Measurements from ENCODE around the gene SLC7A1. TPM values are rescaled to one million over a fixed set of nuclear protein-coding genes. Genes with fewer than 3 reads are reported as not detected.

SLC7A1 gene
- total and polyA plus RNA-seq, 2 of the 13 experiments (the other 11 are each of a cell fraction or from before 2014, with no cell fraction given), result 14.5 to 15.3 TPM

DNA sequence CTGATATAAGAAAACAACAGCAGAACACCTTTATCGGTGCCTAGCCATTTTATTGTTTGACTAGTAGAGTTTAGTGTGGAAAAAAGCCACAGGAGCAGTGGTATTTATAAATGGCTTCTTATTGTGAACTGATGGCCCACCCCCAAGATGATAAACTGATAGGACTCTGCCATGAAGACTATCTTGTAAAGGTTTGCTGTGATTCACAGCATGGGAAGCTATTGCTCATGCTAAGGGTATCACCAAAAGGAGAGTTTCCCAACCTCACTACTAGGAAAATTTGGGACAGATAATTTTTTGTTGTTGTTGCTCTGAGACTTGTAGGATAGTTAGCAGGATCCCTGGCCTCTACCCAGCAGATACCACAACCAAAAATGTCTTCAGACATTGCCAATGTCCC lies 12.0 kb upstream of the SLC7A1 start (continued):
- no peak for TF ChIP-seq ZNF337 (CRISPR knock-in tag; IDR thresholded peaks at IDR 0.05; ENCODE audit: borderline replicate concordance, low read depth)
- no peak for TF ChIP-seq ZFP62 (CRISPR knock-in tag; IDR thresholded peaks at IDR 0.05)
- no peak for TF ChIP-seq ZNF790 (CRISPR knock-in tag; IDR thresholded peaks at IDR 0.05; ENCODE audit: borderline replicate concordance)

DNA sequence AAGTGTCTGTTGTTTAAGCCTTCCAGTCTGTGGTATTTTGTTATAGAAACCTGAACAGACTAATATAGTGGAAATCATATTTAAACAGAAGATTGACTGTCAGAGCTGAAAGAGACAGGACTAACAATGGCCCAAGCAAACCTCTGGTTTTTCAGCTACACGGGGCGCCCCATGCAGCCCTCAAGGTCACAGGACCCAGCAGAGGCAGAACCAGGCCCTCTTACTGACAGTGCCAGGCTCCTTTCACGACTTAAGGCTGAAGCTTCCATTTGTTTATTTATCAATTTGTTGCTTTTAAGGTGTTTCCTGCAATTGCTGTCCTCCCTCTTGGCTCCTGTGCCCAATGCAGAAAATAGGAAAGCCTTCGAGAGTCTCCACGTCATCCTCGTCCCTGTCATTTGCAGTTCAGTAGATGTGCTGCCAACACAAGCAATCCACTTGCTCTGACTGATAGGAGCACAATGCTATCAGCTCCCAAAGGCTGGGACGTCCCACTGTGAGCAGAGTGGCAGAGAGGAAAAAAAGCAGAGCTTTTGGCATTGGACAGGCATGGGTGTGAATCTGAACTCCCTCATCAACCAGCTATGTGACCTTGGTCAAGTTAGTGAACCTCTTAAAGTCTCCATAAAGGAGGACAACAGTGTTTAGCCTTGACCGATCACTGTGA lies 10.5 kb upstream of the SLC7A1 start:
- intact Hi-C loops (cut with micrococcal nuclease; ENCODE audit: unreplicated experiment) (no loop called here), in situ Hi-C loops (cut with HindIII; ENCODE audit: extremely low pct_ligation_motif_present, low pct_unique_long_range_greater_than_20kb) (no loop called here)
- no peak overlapping the region for H3K4me3 ChIP-seq (replicated peaks in 1 of 3; ENCODE audit: insufficient read depth in 1 of 3, low read depth in 2 of 3, low read length in 3 of 3)
- no peak overlapping the region for H3K9ac ChIP-seq (ENCODE audit: insufficient read depth, low read depth, low read length)
- no peak for ATAC-seq
- no peaks in the 10 kb centered on the region for H3K9me3 ChIP-seq (ENCODE audit: low read length)
- peaks cover 0 to 23% of the 10 kb centered on the region in 2 experiments; a peak in 3 of 5 replicates for H3K27me3 ChIP-seq (ENCODE audit: control insufficient read depth in 1 of 2, insufficient read depth in 2 of 2, low read length in 2 of 2)
- no peak overlapping the region for H2AFZ ChIP-seq (ENCODE audit: low read length)
- no peaks in the 10 kb centered on the region for H3K4me1 ChIP-seq (ENCODE audit: insufficient read depth, low read length)
- BruUV-seq (replicated peaks), result no TSS peak
- no peak overlapping the region for H3K4me2 ChIP-seq (ENCODE audit: low read depth, low read length)
- H3K36me3 ChIP-seq (replicated peaks in 1 of 2; ENCODE audit: control insufficient read depth in 1 of 2, insufficient read depth in 2 of 2, low read length in 2 of 2), result no peaks in the 10 kb centered on the region
- no peaks in the 10 kb centered on the region for H4K20me1 ChIP-seq (ENCODE audit: insufficient read depth, low read length)
- WGBS (ENCODE audit: low lambda C conversion rate), result 27% methylated on average over 7 of the region's 8 CpGs
- TF ChIP-seq NAIF1 (CRISPR knock-in tag; IDR thresholded peaks at IDR 0.05; ENCODE audit: borderline replicate concordance), result no peak
- no peak for TF ChIP-seq ZSCAN21 (CRISPR knock-in tag; IDR thresholded peaks at IDR 0.05; ENCODE audit: borderline replicate concordance)
- TF ChIP-seq, protein P1, sequence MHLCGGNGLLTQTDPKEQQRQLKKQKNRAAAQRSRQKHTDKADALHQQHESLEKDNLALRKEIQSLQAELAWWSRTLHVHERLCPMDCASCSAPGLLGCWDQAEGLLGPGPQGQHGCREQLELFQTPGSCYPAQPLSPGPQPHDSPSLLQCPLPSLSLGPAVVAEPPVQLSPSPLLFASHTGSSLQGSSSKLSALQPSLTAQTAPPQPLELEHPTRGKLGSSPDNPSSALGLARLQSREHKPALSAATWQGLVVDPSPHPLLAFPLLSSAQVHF (CRISPR knock-in tag; IDR thresholded peaks at IDR 0.05), result no peak
- TF ChIP-seq, protein P2, sequence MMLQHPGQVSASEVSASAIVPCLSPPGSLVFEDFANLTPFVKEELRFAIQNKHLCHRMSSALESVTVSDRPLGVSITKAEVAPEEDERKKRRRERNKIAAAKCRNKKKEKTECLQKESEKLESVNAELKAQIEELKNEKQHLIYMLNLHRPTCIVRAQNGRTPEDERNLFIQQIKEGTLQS (CRISPR knock-in tag; IDR thresholded peaks at IDR 0.05), result no peak
- TF ChIP-seq, protein P3, sequence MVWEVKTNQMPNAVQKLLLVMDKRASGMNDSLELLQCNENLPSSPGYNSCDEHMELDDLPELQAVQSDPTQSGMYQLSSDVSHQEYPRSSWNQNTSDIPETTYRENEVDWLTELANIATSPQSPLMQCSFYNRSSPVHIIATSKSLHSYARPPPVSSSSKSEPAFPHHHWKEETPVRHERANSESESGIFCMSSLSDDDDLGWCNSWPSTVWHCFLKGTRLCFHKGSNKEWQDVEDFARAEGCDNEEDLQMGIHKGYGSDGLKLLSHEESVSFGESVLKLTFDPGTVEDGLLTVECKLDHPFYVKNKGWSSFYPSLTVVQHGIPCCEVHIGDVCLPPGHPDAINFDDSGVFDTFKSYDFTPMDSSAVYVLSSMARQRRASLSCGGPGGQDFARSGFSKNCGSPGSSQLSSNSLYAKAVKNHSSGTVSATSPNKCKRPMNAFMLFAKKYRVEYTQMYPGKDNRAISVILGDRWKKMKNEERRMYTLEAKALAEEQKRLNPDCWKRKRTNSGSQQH (CRISPR knock-in tag; IDR thresholded peaks at IDR 0.05; ENCODE audit: low read depth), result no peak
- H3K27ac ChIP-seq (ENCODE audit: extremely low read length, insufficient read depth, low read length), result no peak overlapping the region
- POLR2A ChIA-PET, result interaction anchor here (1.1 kb wide), 1 partner anchor 10 kb away, joined by 3 read pairs; no protein-coding TSS in a partner anchor
- CTCF ChIA-PET (ENCODE audit: low intra/inter-chr PET ratio, low total read pairs), result no interaction called here
- no peaks in the 10 kb centered on the region for H3K79me2 ChIP-seq (ENCODE audit: insufficient read depth, low read length)
- FAIRE-seq, result no peak
- no peak for DNase-seq (ENCODE audit: low spot score)
